ENCODE results near the gene AFMID. TPM values are rescaled to one million over a fixed set of nuclear protein-coding genes. Genes with fewer than 3 reads are reported as not detected.

AFMID gene
- total RNA-seq, 1 experiment from 2014 or later, result 65.0 TPM

DNA sequence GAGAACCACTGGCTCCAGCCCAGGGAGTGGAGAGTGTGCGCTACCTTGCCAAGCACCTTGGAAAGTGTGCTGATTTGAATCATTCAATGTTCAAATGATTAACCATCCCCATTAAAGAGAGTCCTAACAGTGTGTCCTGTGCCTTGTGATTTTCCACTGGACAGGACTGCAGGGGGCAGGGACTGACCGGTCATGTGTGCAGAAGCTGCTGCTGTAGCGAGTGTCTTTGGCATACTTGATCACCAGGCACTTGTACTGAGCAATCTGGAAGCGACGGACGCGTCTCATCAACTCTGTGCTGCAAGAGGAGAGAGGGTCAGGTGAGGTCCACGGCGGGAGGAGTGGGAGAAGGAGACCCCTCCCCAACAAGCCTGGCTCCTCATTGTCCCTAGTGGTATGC is 2.3 kb upstream of the AFMID start:
- H3K27me3 ChIP-seq (replicated peaks; ENCODE audit: insufficient read depth, low read depth, low read length, poor library complexity), result no peaks in the 10 kb centered on the region
- POLR2A ChIA-PET (ENCODE audit: low non-redundant PET), result no interaction called here
- H3K4me1 ChIP-seq (ENCODE audit: insufficient read depth, low read length, poor library complexity, severe bottlenecking), result peaks cover 17% of the 10 kb centered on the region
- H3K4me3 ChIP-seq (ENCODE audit: low read depth, low read length, poor library complexity, severe bottlenecking), result peak overlapping the region; percentile 7
- TF ChIP-seq EZH2 (IDR thresholded peaks at IDR 0.05; ENCODE audit: borderline replicate concordance, low read depth, low read length, poor library complexity, severe bottlenecking), result no peak
- TF ChIP-seq, protein P1, sequence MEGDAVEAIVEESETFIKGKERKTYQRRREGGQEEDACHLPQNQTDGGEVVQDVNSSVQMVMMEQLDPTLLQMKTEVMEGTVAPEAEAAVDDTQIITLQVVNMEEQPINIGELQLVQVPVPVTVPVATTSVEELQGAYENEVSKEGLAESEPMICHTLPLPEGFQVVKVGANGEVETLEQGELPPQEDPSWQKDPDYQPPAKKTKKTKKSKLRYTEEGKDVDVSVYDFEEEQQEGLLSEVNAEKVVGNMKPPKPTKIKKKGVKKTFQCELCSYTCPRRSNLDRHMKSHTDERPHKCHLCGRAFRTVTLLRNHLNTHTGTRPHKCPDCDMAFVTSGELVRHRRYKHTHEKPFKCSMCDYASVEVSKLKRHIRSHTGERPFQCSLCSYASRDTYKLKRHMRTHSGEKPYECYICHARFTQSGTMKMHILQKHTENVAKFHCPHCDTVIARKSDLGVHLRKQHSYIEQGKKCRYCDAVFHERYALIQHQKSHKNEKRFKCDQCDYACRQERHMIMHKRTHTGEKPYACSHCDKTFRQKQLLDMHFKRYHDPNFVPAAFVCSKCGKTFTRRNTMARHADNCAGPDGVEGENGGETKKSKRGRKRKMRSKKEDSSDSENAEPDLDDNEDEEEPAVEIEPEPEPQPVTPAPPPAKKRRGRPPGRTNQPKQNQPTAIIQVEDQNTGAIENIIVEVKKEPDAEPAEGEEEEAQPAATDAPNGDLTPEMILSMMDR (conservative IDR thresholded peaks at IDR 0.05; ENCODE audit: low read depth, low read length), result no peak
- no peak overlapping the region for H3K27ac ChIP-seq (ENCODE audit: low read depth, low read length, poor library complexity, severe bottlenecking)
- no peaks in the 10 kb centered on the region for H3K9me3 ChIP-seq (ENCODE audit: low read depth, low read length, poor library complexity, severe bottlenecking)
- CTCF ChIA-PET, result no interaction called here
- DNase-seq (ENCODE audit: low spot score), result no peak
- no TSS peak for BruUV-seq (replicated peaks)
- H3K36me3 ChIP-seq (ENCODE audit: insufficient read depth, low read length, poor library complexity, severe bottlenecking), result peaks cover 49% of the 10 kb centered on the region
- intact Hi-C loops (cut with micrococcal nuclease; ENCODE audit: unreplicated experiment), result no loop called here

DNA sequence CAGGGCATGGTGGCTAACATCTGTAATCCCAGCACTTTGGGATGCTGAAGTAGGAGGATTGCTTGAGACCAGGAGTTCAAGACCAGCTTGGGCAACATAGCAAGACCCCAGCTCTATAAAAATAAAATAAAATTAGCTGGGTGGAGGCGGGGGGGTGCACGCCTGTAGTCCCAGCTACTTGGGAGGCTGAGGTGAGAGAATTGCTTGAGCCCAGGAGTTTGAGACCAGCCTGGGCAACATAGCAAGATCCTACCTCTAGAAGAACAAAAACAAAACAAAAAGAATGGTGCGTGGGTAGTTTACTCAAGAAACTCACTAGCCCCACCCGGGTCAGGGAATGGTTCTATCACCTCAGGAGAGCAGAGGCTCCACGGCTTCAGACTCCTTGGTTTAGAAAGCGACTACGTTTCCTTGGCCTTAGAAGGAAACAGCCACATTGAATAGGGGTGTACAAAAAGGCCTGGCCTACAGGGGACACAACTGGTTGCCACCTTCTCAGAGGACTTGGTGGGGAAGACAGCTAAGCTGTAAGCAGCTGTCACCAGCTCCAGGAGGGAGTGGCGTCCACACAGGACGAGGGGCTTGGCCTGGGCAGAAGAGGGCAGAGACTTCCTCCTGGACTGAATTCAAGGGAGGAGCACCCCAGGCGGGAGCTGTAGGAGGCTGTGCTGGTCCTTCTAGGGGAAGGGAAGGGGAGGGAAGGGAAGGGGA is 1.0 kb upstream of the AFMID start:
- DNase-seq (ENCODE audit: low spot score), result peak; percentile 42
- intact Hi-C loops (cut with micrococcal nuclease; ENCODE audit: unreplicated experiment), result no loop called here
- H3K4me3 ChIP-seq (ENCODE audit: low read depth, low read length, poor library complexity, severe bottlenecking), result peak overlapping the region; percentile 73
- no peaks in the 10 kb centered on the region for H3K27me3 ChIP-seq (replicated peaks; ENCODE audit: insufficient read depth, low read depth, low read length, poor library complexity)
- ChIA-PET POLR2A (ENCODE audit: low non-redundant PET) (no interaction called here), CTCF (interaction anchor here (0.5 to 1.0 kb wide), 4 partner anchors 10 to 146 kb away, joined by 3 to 8 read pairs (median 3); no protein-coding TSS in a partner anchor)
- H3K27ac ChIP-seq (ENCODE audit: low read depth, low read length, poor library complexity, severe bottlenecking), result no peak overlapping the region
- no peak for TF ChIP-seq EZH2 (IDR thresholded peaks at IDR 0.05; ENCODE audit: borderline replicate concordance, low read depth, low read length, poor library complexity, severe bottlenecking)
- TF ChIP-seq, protein P1 (conservative IDR thresholded peaks at IDR 0.05; ENCODE audit: low read depth, low read length), result no peak
- H3K4me1 ChIP-seq (ENCODE audit: insufficient read depth, low read length, poor library complexity, severe bottlenecking), result peaks cover 17% of the 10 kb centered on the region
- no peaks in the 10 kb centered on the region for H3K9me3 ChIP-seq (ENCODE audit: low read depth, low read length, poor library complexity, severe bottlenecking)
- H3K36me3 ChIP-seq (ENCODE audit: insufficient read depth, low read length, poor library complexity, severe bottlenecking), result peaks cover 42% of the 10 kb centered on the region
- TSS peak; percentile 30 for BruUV-seq (replicated peaks)

DNA sequence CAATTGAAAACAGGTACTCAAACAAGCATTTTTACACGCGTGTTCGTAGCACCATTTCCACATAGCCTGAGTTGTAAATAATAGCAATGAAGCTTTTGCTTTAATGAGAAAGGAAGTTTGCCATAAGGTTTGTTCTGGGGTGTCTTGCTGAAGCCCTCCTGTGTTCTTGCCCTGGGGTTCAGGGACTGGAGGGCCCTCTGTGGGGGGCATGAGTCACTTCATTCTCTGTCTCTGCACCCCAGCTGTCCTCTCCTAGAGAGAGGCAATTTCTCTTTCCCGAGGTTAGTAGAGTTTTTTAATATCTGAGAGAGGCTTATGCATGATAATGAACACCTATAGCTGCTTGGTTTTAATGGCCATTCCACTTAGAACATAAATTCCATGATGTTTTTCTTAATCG is 9.6 kb downstream of the AFMID start:
- ChIA-PET CTCF (no interaction called here), POLR2A (ENCODE audit: low non-redundant PET) (no interaction called here)
- intact Hi-C loops (cut with micrococcal nuclease; ENCODE audit: unreplicated experiment), result no loop called here
- no TSS peak for BruUV-seq (replicated peaks)
- no peaks in the 10 kb centered on the region for H3K9me3 ChIP-seq (ENCODE audit: low read depth, low read length, poor library complexity, severe bottlenecking)
- no peaks in the 10 kb centered on the region for H3K27me3 ChIP-seq (replicated peaks; ENCODE audit: insufficient read depth, low read depth, low read length, poor library complexity)
- H3K36me3 ChIP-seq (ENCODE audit: insufficient read depth, low read length, poor library complexity, severe bottlenecking), result peaks cover 19% of the 10 kb centered on the region
- no peaks in the 10 kb centered on the region for H3K4me1 ChIP-seq (ENCODE audit: insufficient read depth, low read length, poor library complexity, severe bottlenecking)
- DNase-seq (ENCODE audit: low spot score), result no peak
- no peak overlapping the region for H3K27ac ChIP-seq (ENCODE audit: low read depth, low read length, poor library complexity, severe bottlenecking)
- TF ChIP-seq, protein P1 (conservative IDR thresholded peaks at IDR 0.05; ENCODE audit: low read depth, low read length), result no peak
- no peak for TF ChIP-seq EZH2 (IDR thresholded peaks at IDR 0.05; ENCODE audit: borderline replicate concordance, low read depth, low read length, poor library complexity, severe bottlenecking)
- H3K4me3 ChIP-seq (ENCODE audit: low read depth, low read length, poor library complexity, severe bottlenecking), result no peak overlapping the region
